HG03432 (cell line): ENCODE measurements around the gene GET4.
"Not testable (repeated sequence)": the region's sequence is repeated elsewhere in the genome, so short reads cannot be mapped to it uniquely, and the experiment has no call there.

ENCODE experiments used
- ATAC-seq: cut with Tn5 transposase; IDR thresholded peaks from one replicate; pipeline ENCODE4 v1.9.1; 2021; ENCODE audit warnings: mild to moderate bottlenecking, moderate library complexity; ENCODE audit not compliant: unreplicated experiment

GET4 gene

DNA sequence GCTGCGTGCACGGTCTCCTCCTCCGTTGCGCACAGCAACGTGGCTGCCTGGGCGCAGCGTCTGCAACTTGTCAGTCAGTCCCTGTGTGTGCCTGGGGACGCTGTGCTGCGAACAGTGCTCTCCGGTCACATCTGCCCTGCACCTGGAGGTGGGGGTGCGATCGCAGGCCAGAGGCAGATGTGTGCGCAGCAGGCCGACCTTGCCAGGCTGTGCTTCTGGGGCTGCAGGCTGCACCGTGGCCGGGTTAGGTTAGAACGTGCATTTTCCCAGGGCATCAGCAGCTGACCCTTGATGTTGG lies 8.2 kb upstream of the GET4 start:
- no peak for ATAC-seq

GRCh38 chr7:869348-869747 lies 7.0 kb upstream of the GET4 start:
- ATAC-seq = no peak

DNA sequence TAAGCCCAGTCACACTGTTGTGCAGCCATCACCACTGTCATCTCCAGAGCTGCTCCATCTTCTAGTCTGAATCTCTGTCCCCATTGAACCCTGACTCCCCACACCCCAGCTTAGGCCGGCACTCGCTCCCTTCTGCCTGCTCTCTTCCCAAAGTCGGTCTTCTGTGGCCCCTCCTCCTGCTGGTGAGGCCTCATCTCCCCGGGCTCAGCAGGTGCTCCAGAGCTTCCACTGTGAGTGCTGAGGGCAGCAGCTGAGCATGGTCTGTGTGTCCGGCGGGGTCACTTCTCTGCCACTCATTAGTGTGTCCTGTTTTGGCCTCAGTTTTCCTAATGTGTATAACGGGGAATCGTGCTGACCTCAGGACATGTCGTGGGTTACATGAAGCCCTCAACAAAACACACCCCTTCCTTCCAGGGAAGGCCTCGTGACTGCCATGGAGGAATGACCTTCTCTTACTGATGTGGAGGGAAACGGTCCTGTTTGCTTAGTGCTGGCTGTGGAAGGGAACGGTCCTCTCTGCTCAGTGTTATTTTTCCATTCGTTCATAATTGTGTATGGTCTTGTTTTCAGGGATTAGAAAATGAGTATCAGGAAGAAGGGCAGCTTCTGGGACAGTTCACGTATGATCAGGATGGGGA lies 4.3 kb upstream of the GET4 start:
- no peak for ATAC-seq

- ATAC-seq = not testable (repeated sequence)
These were observed 3.7 kb upstream of the GET4 start for GRCh38 chr7:872685-873084.

DNA sequence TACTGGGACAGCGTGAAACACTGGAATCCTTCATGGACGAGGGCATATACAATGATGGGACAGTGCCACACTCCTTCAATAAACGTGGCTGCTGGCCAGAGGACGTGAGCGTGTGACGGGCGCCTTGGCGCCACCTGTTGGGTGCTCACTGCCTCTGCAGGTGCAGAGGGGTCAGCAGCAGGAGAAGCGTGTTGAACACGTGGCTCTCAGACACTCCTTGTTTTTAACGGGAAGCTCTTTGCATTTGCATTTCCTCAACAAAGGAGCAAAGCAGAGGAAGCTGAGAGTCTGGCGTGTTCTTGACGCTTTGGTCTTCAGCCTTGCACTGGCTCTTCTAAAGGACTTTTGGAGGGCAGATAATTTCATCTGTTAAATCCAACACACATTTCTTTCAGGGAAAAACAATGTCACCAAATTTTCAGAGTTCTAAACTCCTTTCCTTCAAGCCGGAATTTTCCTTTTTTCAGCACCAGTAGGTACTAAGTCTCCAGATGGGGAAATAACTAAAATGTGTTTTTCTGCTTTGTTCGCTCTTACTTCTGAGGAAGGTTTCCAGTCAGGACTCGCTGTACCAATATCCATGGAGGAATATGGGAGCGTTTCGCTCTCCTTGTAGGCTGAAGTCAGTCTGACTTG lies 2.9 kb upstream of the GET4 start:
- peak; percentile 24 for ATAC-seq

- no peak for ATAC-seq
These were observed 2.2 kb upstream of the GET4 start for GRCh38 chr7:874031-874749.

- no peak for ATAC-seq
These were observed 1.3 kb upstream of the GET4 start for GRCh38 chr7:875051-875450.

- no peak for ATAC-seq
These were observed 778 bp upstream of the GET4 start for GRCh38 chr7:875476-876076.

- peak; percentile 31 for ATAC-seq
These were observed 588 bp downstream of the GET4 start for GRCh38 chr7:876972-877311.

DNA sequence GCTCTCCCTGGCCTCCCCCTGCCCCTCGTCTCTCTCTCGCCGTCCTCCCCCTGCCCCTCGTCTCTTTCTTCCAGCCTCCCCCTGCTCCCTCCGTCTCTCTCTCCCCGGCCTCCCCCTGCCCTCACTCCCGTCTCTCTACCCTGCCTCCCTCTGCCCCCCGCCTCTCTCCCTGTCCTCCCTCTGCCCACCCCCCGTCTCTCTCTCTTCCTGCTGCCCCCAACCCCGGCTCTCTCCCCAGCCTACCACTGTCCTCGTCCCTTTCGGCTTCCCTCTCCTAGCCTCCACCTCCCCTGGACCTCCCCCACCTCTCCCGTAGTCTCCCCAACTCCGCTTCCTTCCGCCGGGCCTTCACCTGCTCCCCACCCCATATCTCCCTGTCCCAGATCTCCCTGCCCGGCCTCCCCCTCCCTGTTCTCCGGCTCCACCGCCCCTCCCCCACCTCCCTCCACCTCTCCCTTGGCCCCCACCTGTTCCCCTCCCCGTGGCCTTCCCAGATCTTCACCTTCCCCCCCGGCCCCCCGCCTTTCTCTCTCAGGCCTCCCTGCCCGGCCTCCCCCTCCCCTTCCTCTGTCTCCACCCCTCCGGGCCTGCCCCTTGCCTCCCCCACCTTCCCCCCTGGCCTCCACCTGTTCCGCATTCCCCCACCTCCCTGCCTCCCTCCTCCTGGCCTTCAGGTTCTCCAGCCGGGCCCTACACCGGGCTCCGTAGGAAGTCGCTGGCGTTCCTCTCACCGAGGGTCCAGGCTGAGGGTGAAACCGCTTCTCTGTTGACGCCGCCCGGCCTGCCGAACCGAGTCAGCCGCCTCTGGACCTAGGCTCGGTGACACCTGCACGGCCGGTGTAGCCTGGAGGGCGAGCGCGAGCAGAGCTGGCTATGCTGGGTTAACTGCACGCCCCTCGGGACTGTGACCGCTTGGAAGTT lies 1.2 kb downstream of the GET4 start:
- ATAC-seq = no peak

GRCh38 chr7:879093-879492 lies 2.7 kb downstream of the GET4 start:
- ATAC-seq = no peak

- ATAC-seq = no peak
These were observed 3.4 kb downstream of the GET4 start for GRCh38 chr7:879706-880105.

DNA sequence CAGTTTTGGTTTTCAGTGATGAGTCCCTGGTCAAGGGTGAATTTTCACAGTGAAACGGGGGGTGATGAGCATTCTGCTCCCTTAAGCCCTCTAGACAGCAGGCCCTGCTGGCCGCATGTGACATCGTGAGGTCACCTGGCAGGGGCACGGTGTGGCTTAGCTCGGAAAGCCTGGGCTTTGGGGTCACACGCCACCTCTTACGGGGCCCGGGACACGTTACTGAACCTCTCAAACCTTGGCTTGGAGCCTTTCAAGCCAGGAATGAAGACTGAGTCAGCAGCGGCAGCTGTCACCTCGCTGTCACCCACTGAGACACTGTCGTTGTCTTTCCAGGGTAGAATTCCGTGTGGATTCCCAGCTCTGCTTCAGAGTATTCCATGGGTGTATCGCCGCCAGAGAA lies 4.1 kb downstream of the GET4 start:
- ATAC-seq = no peak

DNA sequence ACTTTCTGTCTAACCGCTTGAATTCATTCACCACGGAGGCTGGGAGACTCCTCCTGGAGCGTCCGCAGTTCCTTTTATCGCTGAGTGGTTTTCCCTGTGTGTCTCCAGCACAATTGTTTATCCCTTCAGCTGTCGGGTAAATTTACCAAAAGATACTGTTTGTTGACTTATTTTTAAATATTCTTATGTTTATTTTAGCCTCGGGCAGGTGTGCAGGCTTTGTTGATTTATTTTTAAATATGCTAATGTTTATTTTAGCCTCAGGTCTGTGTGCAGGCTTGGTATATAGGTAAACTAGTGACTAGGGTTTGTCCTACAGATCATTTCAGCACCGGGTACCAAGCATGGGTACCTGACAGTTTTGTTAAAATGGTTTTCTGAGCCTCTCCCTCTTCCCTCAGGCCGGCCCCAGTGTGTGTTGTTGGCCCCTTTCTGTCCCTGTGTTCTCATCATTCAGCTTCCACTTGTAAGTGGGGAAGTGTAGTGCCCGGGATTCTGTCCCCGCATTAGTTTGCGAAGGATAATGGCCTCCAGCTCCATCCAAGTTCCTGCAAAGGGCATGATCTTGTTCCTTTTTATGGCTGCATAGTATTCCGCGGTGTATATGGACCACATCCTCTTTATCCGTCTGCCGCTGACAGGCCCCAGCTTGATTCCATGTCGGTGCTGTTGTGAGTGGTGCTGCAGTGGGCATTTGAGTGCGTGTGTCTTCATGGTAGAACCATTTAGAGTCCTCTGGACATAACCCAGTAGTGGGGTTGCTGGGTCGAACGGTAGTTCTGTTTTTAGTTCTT lies 5.3 kb downstream of the GET4 start:
- no peak for ATAC-seq

- no peak for ATAC-seq
These were observed 6.1 kb downstream of the GET4 start for GRCh38 chr7:882336-883035.

DNA sequence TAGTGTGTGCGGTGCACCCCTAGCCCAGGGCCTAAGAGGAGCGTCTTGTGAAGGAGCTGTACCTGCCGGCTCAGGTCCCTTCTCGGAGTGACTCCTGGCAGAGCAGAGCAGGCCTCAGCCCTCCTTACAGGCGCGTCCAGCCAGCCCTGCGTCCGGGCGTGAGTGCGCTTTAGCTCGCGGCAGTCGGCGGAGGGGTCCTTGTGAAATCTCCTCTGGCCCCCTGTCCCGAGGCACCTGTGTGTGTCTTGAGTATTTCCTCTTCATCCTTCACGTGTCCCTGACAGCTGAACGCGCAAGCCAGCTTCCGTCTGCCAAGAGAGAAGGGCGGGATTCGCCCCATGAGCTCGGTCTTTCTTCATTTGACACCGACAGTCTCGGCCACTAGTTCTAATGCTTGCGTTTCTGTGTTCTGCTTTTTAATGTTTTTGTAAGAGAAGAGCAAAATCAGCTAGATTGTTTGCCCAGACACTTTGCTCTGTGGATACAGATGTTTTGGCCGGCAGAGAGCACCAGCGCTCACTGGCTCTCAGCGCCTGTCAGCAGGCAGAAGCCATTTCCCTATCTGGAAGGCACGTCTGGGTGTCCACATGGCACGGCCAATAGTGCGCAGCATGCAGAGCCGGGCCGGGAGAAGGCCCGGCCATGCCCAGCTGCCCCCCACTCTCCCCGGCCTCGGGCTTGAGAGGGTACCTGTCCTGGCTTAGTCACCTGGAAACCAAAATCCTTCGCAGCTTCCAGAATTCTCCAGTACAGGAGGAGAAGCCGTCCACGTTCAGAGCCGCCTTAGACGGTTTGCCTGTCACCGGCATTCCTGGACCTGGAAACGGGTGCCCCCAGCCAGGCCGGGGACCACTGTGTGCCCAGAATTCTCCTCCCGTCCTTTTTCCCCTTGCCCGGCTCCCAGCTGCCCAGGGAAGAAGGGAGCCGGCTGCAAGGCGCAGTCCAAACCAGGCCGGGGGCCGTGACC lies 7.0 kb downstream of the GET4 start:
- no peak for ATAC-seq

- ATAC-seq = no peak
These were observed 8.0 kb downstream of the GET4 start for GRCh38 chr7:884191-885003.
